Stimulated activated CD4-positive, alpha-beta T cell treated with anti-CD3 and anti-CD28 coated beads, Interleukin-2, amount 100 ng/mL, for 48 hours (primary cell): Measurements from ENCODE around the gene STX4.

Source experiments
- DNase-seq, 2 donors: peaks; one replicate each; pipeline ENCODE4 v3.0.0-alpha.2; 2020

The STX4 gene

GRCh38 chr16:31071861-31072260, 38.5 kb downstream of the STX4 start:
- DNase-seq = no peak

- peak in 1 of 2 donors; percentile 29 for DNase-seq
Observed at GRCh38 chr16:31072540-31073141, 39.3 kb downstream of the STX4 start.

- DNase-seq = peak; percentile 84 to 85
Observed at GRCh38 chr16:31073142-31073969, 40.0 kb downstream of the STX4 start.

GRCh38 chr16:31073970-31074813, 40.8 kb downstream of the STX4 start, which contains the start of the genes ZNF646 and ZNF668:
ZNF646 (plus strand) TSS chr16:31074422; CDS start chr16:31076325, 1,903 bp downstream.
ZNF668 (minus strand) TSS chr16:31074240; CDS start chr16:31064459, 9,781 bp downstream.
- peak; percentile 93 to 94 for DNase-seq

GRCh38 chr16:31074814-31075183, 41.4 kb downstream of the STX4 start:
- no peak for DNase-seq

- no peak for DNase-seq
Observed at GRCh38 chr16:31076319-31076718, 43.0 kb downstream of the STX4 start.

GRCh38 chr16:31077024-31077423, 43.7 kb downstream of the STX4 start:
- DNase-seq = no peak

- no peak for DNase-seq
Observed at GRCh38 chr16:31077592-31078396, 44.4 kb downstream of the STX4 start.

- no peak for DNase-seq
Observed at GRCh38 chr16:31078597-31079341, 45.4 kb downstream of the STX4 start.

GRCh38 chr16:31079342-31079944, 46.1 kb downstream of the STX4 start:
- DNase-seq = no peak

- DNase-seq = no peak
Observed at GRCh38 chr16:31080035-31080629, 46.8 kb downstream of the STX4 start.

GRCh38 chr16:31080756-31081419, 47.5 kb downstream of the STX4 start:
- no peak for DNase-seq

- no peak for DNase-seq
Observed at GRCh38 chr16:31081428-31082351, 48.3 kb downstream of the STX4 start.

- DNase-seq = no peak
Observed at GRCh38 chr16:31082368-31083045, 49.1 kb downstream of the STX4 start.

- DNase-seq = no peak
Observed at GRCh38 chr16:31083081-31083480, 49.7 kb downstream of the STX4 start.

- DNase-seq = no peak
Observed at GRCh38 chr16:31083556-31083955, 50.2 kb downstream of the STX4 start.

GRCh38 chr16:31083981-31084380, 50.6 kb downstream of the STX4 start:
- no peak for DNase-seq

- no peak for DNase-seq
Observed at GRCh38 chr16:31084584-31085302, 51.4 kb downstream of the STX4 start.
